GM19324 (cell line): ENCODE data around the gene KIT.

Source experiments
- ATAC-seq: cut with Tn5 transposase; IDR thresholded peaks from one replicate; pipeline ENCODE4 v1.9.1; 2021; ENCODE audit warnings: mild to moderate bottlenecking, moderate library complexity; ENCODE audit not compliant: unreplicated experiment, low FRiP score

The KIT gene

GRCh38 chr4:54659749-54660535 is 2.2 kb downstream of the KIT start:
- no peak for ATAC-seq

DNA sequence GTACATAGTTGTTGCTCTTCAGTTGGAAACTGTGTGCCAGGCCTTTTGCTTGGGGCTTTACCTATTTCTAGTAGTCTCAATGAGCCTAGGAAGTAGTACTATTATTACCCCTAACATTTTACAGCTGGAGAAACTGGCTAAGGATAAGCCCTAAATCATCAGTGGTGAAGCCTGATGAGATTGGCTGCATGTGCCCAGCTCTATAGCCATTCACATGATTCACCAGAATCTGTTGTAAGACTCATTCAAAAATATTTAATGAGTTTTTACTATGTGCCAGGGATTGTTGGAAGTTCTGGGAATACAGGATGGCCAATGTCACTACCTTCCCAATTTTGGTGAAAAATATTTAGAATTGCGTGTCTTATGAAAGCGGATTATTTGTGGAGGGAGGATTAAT is 2.8 kb downstream of the KIT start:
- ATAC-seq = no peak

DNA sequence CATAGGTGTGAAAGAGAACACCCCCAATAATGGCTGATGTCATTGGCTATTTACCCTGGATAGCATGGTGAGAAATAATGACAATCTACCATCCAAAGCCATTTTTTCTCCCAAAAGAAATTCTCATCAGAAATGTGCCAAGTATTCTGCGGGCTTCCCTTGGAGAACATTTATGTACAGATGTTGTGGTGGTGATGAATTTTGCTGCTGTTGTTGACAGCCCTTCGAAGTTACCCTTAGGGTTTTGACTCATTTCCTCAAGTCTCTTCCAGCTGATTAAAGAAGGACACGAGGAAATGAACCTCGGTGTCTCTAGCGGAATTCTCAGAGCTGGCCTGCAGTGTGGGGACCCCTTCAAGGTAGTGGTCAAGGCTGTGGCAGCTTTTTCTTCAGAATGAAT is 3.4 kb downstream of the KIT start:
- no peak for ATAC-seq

GRCh38 chr4:54661686-54662085 is 3.9 kb downstream of the KIT start:
- ATAC-seq = no peak

DNA sequence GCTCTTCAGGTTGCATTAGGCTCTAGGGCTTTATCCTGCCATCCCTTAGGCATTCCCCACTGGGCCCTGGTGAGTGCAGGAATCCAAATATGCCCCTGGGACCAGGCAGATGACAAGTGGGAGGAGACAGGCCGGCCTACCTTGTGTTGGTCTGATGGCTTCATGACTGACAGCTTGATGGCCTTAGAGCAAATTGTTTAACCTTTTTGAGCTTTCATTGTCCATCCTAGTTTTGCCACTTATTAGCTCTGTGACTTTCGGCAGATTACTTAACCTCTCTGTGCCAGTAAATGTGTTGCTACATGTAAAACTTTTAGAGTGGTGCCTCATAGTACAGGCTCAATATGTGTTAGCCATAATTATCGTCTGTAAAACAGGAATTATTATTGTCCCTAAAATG is 4.4 kb downstream of the KIT start:
- no peak for ATAC-seq

- no peak for ATAC-seq
Measured at GRCh38 chr4:54662901-54663585, 5.3 kb downstream of the KIT start.

DNA sequence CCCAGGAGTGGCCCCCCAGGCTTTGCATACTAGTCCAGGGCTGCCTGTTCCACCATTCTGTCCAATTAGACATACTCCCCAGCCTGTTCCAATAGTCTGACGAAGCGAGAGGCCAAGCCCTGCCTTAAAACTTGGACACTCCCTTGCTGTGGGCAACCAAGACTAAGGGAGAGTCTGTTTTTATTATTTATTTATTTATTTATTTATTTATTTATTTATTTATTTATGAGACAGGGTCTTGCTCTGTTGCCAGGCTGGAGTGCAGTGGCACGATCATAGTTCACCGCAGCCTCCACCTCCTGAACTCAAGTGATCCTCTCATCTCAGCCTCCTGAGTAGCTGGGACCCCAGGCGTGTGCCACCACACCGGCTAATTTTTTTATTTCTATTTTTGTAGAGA is 6.6 kb downstream of the KIT start:
- no peak for ATAC-seq

- no peak for ATAC-seq
Measured at GRCh38 chr4:54668014-54668611, 10.4 kb downstream of the KIT start.

DNA sequence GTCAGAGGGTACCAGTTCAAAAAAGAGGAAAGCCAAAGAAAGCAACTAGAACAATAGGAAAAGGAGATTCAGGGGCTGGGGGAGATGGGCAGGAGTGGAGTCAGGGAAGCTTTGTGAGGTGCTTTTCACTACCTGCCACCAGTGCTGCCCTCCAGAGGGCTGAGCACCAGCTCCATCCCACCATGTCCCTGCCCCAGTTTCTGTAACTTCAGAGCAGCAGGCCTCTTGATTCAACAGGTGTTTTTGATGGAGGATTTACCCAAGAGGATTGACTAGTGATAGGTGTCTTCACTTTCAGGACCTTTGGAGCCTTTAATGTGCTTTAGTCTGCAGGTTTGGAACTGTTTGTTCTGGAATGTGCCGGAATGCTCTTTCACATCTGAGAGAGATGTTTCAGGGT is 12.1 kb downstream of the KIT start:
- no peak for ATAC-seq

GRCh38 chr4:54675721-54676461 is 18.1 kb downstream of the KIT start:
- ATAC-seq = no peak

DNA sequence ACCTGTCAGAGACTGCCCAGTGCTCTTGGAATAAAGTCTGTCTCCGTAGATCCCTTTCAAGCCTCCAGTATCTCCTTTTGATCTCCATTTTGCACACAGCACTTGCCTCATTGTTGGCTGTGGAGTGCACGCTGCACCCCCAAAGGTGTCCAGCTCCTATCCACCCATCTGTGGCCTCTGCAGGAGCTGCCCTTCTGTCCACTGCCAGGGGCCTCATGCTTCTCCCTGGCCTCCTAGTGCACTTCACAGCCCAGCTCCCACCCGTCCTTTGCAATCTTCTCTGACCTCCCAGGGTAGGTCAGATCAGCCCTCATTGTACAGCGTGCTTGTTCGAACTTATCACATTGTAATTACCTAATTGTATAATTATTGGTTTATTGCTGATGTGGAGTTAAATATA is 18.9 kb downstream of the KIT start:
- no peak for ATAC-seq

DNA sequence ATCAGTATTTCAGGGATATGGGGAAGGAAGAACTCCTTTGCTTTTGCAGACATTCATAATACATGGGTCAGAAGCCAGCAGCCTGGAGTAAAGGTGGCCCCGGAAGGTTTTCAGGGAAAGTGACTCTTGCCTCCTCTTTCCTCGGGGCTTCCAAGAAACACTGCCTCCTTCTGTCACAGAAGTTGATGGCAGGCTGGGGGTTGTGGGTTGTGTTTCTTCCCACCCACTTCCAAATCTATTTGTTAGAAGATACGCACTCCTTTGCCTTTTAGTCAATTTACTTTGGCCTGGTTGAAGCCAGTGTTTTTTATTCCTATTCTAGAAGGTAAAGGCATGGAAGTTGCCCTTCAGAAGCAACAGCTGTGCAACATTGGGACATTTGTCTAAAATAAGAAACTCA is 19.7 kb downstream of the KIT start:
- no peak for ATAC-seq

GRCh38 chr4:54677853-54678650 is 20.3 kb downstream of the KIT start:
- no peak for ATAC-seq

- ATAC-seq = no peak
Measured at GRCh38 chr4:54678826-54679225, 21.1 kb downstream of the KIT start.

- ATAC-seq = no peak
Measured at GRCh38 chr4:54679813-54680212, 22.1 kb downstream of the KIT start.

GRCh38 chr4:54683616-54684346 is 26.0 kb downstream of the KIT start:
- no peak for ATAC-seq

DNA sequence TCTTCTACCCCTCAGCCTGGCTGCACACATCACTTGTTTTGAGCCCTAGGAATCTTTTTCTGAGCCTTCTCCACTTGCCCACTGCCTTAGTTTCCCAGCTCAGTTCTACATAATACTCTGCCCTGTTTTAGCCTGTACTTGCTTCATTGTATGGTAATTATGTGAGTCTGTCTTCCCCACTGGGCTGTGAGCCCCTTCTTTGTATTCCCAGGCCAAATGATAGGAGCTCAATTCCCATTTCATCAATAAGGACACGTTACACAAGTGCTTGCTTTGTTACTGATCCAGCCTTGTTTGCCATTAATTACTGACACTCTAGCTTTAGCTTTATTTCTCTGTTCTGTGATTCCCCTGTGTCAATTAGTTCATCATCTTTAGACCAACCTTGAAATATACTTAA is 28.1 kb downstream of the KIT start:
- no peak for ATAC-seq

- peak; percentile 53 for ATAC-seq
Measured at GRCh38 chr4:54687887-54688841, 30.4 kb downstream of the KIT start.

- no peak for ATAC-seq
Measured at GRCh38 chr4:54695337-54695736, 37.6 kb downstream of the KIT start.
